IMR-90 (cell line): ENCODE data around the gene NPLOC4. TPM values are rescaled to one million over a fixed set of nuclear protein-coding genes. Genes with fewer than 3 reads are reported as not detected.

Experiments
- ATAC-seq: fragments of 200-7000 bp; cut with Tn5 transposase; 2 replicates; pipeline ENCODE4 v1.9.1; 2020; ENCODE audit warnings: low read depth, mild to moderate bottlenecking, moderate library complexity
- BruUV-seq: library from RNA; stranded (reverse); fragments of 400-500 nt; replicated peaks from 2 replicates; lab custom pipeline; 2021; lab: Mats Ljungman, UMichigan
- CTCF ChIA-PET: fragments of 300-600 bp; formaldehyde crosslinking; extraction: SDS; loops from one replicate; lab custom pipeline; 2021; ENCODE audit warnings: antibody characterized with exemption; lab: Yijun Ruan, JAX
- POLR2A ChIA-PET: fragments of 300-600 bp; sonication (Branson Sonifier 250); formaldehyde crosslinking; loops from one replicate; lab custom pipeline; 2022; ENCODE audit warnings: antibody characterized with exemption; ENCODE audit not compliant: unreplicated experiment; lab: Charles Lee
- DNase-seq: peaks from one replicate; pipeline ENCODE4 v3.0.0; 2013
- H2AFZ ChIP-seq: replicated peaks from 2 replicates; pipeline ENCODE3; 2013; ENCODE audit warnings: low read length, mild to moderate bottlenecking; ENCODE audit not compliant: poor library complexity
- H2AK5ac ChIP-seq: 2 replicates; pipeline ENCODE4 v1.6.1; 2013; ENCODE audit warnings: low read depth, low read length, inconsistent platforms
- H2AK9ac ChIP-seq: replicated peaks from 2 replicates; pipeline ENCODE3; 2013; ENCODE audit warnings: mild to moderate bottlenecking, low read depth, low read length, moderate library complexity; ENCODE audit not compliant: poor library complexity
- H2BK120ac ChIP-seq: 2 replicates; pipeline ENCODE4 v1.6.1; 2013; ENCODE audit warnings: low read depth, low read length, inconsistent platforms
- H2BK15ac ChIP-seq: 3 replicates; pipeline ENCODE4 v1.6.1; 2013; ENCODE audit warnings: low read depth, low read length, inconsistent platforms
- H2BK20ac ChIP-seq: 2 replicates; pipeline ENCODE4 v1.6.1; 2013; ENCODE audit warnings: low read depth, mild to moderate bottlenecking, inconsistent platforms, low read length, moderate library complexity
- H2BK5ac ChIP-seq: 2 replicates; pipeline ENCODE4 v1.6.1; 2013; ENCODE audit warnings: mild to moderate bottlenecking, low read depth, low read length, inconsistent platforms; ENCODE audit not compliant: poor library complexity, severe bottlenecking
- H3K14ac ChIP-seq: replicated peaks from 2 replicates; pipeline ENCODE4 v1.6.1; 2013; ENCODE audit warnings: low read depth, low read length, inconsistent platforms
- H3K18ac ChIP-seq: 2 replicates; pipeline ENCODE4 v1.6.1; 2013; ENCODE audit warnings: low read depth, low read length, control low read depth
- H3K23ac ChIP-seq: 2 replicates; pipeline ENCODE4 v1.6.1; 2013; ENCODE audit warnings: low read depth, low read length, inconsistent platforms
- H3K27ac ChIP-seq: 2 replicates; pipeline ENCODE4 v1.5.1; 2013; ENCODE audit warnings: mild to moderate bottlenecking, control low read depth, low read length; ENCODE audit not compliant: insufficient read depth
- H3K27me3 ChIP-seq: 2 replicates; pipeline ENCODE4 v1.6.1; 2013; ENCODE audit warnings: low read length; ENCODE audit not compliant: control insufficient read depth, insufficient read depth
- H3K36me3 ChIP-seq: 2 replicates; pipeline ENCODE4 v1.6.1; 2013; ENCODE audit warnings: low read length, mixed read lengths; ENCODE audit not compliant: control insufficient read depth, insufficient read depth
- H3K4ac ChIP-seq: 2 replicates; pipeline ENCODE4 v1.6.1; 2013; ENCODE audit warnings: low read depth, low read length, inconsistent platforms
- H3K4me1 ChIP-seq: 2 replicates; pipeline ENCODE4 v1.6.1; 2013; ENCODE audit warnings: low read length, mixed read lengths; ENCODE audit not compliant: control insufficient read depth, insufficient read depth
- H3K4me2 ChIP-seq: 2 replicates; pipeline ENCODE4 v1.6.1; 2013; ENCODE audit warnings: low read depth, mild to moderate bottlenecking, control low read depth, low read length, moderate library complexity
- H3K4me3 ChIP-seq: 2 replicates; pipeline ENCODE4 v1.5.1; 2013; ENCODE audit warnings: low read depth, mild to moderate bottlenecking, control low read depth, low read length, moderate library complexity; ENCODE audit not compliant: insufficient read depth
- H3K56ac ChIP-seq: 2 replicates; pipeline ENCODE4 v1.6.1; 2013; ENCODE audit warnings: low read length, inconsistent platforms; ENCODE audit not compliant: insufficient read depth; ENCODE audit errors: extremely low read depth
- H3K79me1 ChIP-seq, 2 experiments: 2 replicates each; pipeline ENCODE4 v1.6.1; 2013; ENCODE audit warnings: low read length in 2 of 2, inconsistent platforms in 1 of 2, low read depth in 1 of 2
- H3K9ac ChIP-seq: 2 replicates; pipeline ENCODE4 v1.6.1; 2013; ENCODE audit warnings: low read depth, low read length, control low read depth
- H3K9me1 ChIP-seq: 2 replicates; pipeline ENCODE4 v1.6.1; 2013; ENCODE audit warnings: low read length, inconsistent platforms; ENCODE audit not compliant: insufficient read depth
- H3K9me3 ChIP-seq: 2 replicates; pipeline ENCODE4 v1.6.1; 2013; ENCODE audit warnings: low read length; ENCODE audit not compliant: control insufficient read depth, insufficient read depth
- H4K20me1 ChIP-seq: 2 replicates; pipeline ENCODE4 v1.6.1; 2013; ENCODE audit warnings: low read length, inconsistent platforms; ENCODE audit not compliant: insufficient read depth
- H4K5ac ChIP-seq: 2 replicates; pipeline ENCODE4 v1.6.1; 2013; ENCODE audit warnings: mild to moderate bottlenecking, low read depth, low read length, control low read depth
- H4K8ac ChIP-seq, 2 experiments: 2 replicates each; pipeline ENCODE4 v1.6.1; 2013; ENCODE audit warnings: low read depth in 2 of 2, low read length in 2 of 2, control low read depth in 1 of 2, inconsistent platforms in 1 of 2
- H4K91ac ChIP-seq: 2 replicates; pipeline ENCODE4 v1.6.1; 2013; ENCODE audit warnings: low read depth, low read length, inconsistent platforms; ENCODE audit not compliant: insufficient read depth
- ELK1 ChIP-seq: fragments of 150-350 bp; IDR thresholded peaks from 2 replicates; pipeline ENCODE4 v1.6.1; 2016; ENCODE audit warnings: low read depth, mild to moderate bottlenecking, low read length, moderate library complexity, borderline replicate concordance
- FOS ChIP-seq: fragments of 150-350 bp; IDR thresholded peaks from 2 replicates; pipeline ENCODE4 v1.6.1; 2016; ENCODE audit warnings: low read depth, low read length
- MAZ ChIP-seq: IDR thresholded peaks from 2 replicates; pipeline ENCODE4 v1.6.1; 2012; ENCODE audit warnings: low read depth, mild to moderate bottlenecking, low read length, improper control_type of control experiment, moderate library complexity, borderline replicate concordance
- POLR2A ChIP-seq: IDR thresholded peaks from 2 replicates; pipeline ENCODE4 v1.6.1; 2012; ENCODE audit warnings: mild to moderate bottlenecking, low read depth, low read length
- RAD21 ChIP-seq: IDR thresholded peaks from 2 replicates; pipeline ENCODE4 v1.6.1; 2012; ENCODE audit warnings: low read length, improper control_type of control experiment
- RCOR1 ChIP-seq: IDR thresholded peaks from 2 replicates; pipeline ENCODE4 v1.6.1; 2012; ENCODE audit warnings: mild to moderate bottlenecking, low read length, improper control_type of control experiment; ENCODE audit not compliant: insufficient replicate concordance
- SMC3 ChIP-seq: fragments of 150-350 bp; IDR thresholded peaks from 2 replicates; pipeline ENCODE4 v1.6.1; 2016; ENCODE audit warnings: low read depth, mild to moderate bottlenecking, antibody characterized with exemption, low read length, moderate library complexity
- WGBS, 2 experiments: methylation state at CpG; one replicate each; pipeline versions ENCODE4 v1.1.5 to v1.1.7; 2013; ENCODE audit warnings: missing lambda C conversion rate in 2 of 2; ENCODE audit not compliant: insufficient read length in 1 of 2; ENCODE audit errors: extremely low coverage in 2 of 2; 5-methylcytosine and 5-hydroxymethylcytosine counted together
- dilution Hi-C: fragments of 300-500 bp; cut with HindIII; formaldehyde crosslinking; loops from one replicate; pipeline ENCODE4 v1.14.3; 2018; ENCODE audit warnings: low sequenced_read_pairs; ENCODE audit not compliant: unreplicated experiment
- in situ Hi-C: fragments of 300-500 bp; cut with MboI; formaldehyde crosslinking; loops from 3 replicates; pipeline ENCODE4 v1.14.3; 2019; ENCODE audit warnings: low sequenced_read_pairs, inconsistent platforms, mixed read lengths
- intact Hi-C: fragments of 100-400 bp; cut with micrococcal nuclease; formaldehyde crosslinking; loops from 2 replicates; pipeline ENCODE4 v1.10.0; 2022
- polyA plus RNA-seq, 3 experiments: library from polyadenylated mRNA; depleted of rRNA; stranded (reverse); fragments of >200 nt; gene quantifications; 2 replicates each; pipeline ENCODE4 v1.2.3, GENCODE V29; 2012; ENCODE audit warnings: low replicate concordance in 1 of 3
- total RNA-seq: library from RNA; depleted of rRNA; stranded (reverse); fragments of >200 nt; gene quantifications from 2 replicates; pipeline ENCODE4 v1.2.3, GENCODE V29; 2012

The NPLOC4 gene
- total and polyA plus RNA-seq, 2 of the 4 experiments (the other 2 are of a cell fraction), result 70.4 to 78.3 TPM

GRCh38 chr17:81682565-81683207, 45.8 kb upstream of the NPLOC4 start:
- H3K27me3 ChIP-seq, result no peaks in the 10 kb centered on the region
- peak overlapping the region; percentile 24; the same call in 1 of the 2 replicates for H3K56ac ChIP-seq
- peak overlapping the region; percentile 97 for H2AK9ac ChIP-seq
- peaks cover 10% of the 10 kb centered on the region for H3K4me1 ChIP-seq
- dilution Hi-C loops (no loop called here), in situ Hi-C loops (no loop called here), intact Hi-C loops (no loop called here)
- H2BK20ac ChIP-seq, result no peak overlapping the region
- peaks cover 26 to 81% of the 10 kb centered on the region in 2 experiments; a peak in 3 of 4 replicates for H3K79me1 ChIP-seq
- 51% methylated on average over 7 of the region's 19 CpGs; no CpG with 5 or more reads in 1 of the 2 experiments for WGBS, 2 experiments
- peak overlapping the region; percentile 43 for H2BK5ac ChIP-seq
- no peak overlapping the region for H2BK15ac ChIP-seq
- H3K4me2 ChIP-seq, result peak overlapping the region; percentile 95
- CTCF ChIA-PET, result no interaction called here
- peak overlapping the region; percentile 5 for H4K5ac ChIP-seq
- POLR2A ChIA-PET, result no interaction called here
- peak overlapping the region; percentile 71 for H3K23ac ChIP-seq
- BruUV-seq, result no TSS peak
- peak overlapping the region; percentile 68 for H3K27ac ChIP-seq
- ATAC-seq (no peak), DNase-seq (peak; percentile 28)
- peak overlapping the region; percentile 68 for H3K4me3 ChIP-seq
- H3K9me3 ChIP-seq, result no peaks in the 10 kb centered on the region
- peaks cover 38% of the 10 kb centered on the region for H4K20me1 ChIP-seq
- H4K91ac ChIP-seq, result peak overlapping the region; percentile 47; the same call in 1 of the 2 replicates
- peak overlapping the region; percentile 11; the same call in 1 of the 2 replicates for H3K18ac ChIP-seq
- H3K4ac ChIP-seq, result peak overlapping the region; percentile 81
- peak overlapping the region; percentile 89 for H3K9ac ChIP-seq
- peak overlapping the region; percentile 48 for H3K14ac ChIP-seq
- TF ChIP-seq ELK1 (no peak), RCOR1 (no peak), MAZ (no peak), FOS (no peak), SMC3 (no peak), RAD21 (no peak), POLR2A (no peak)
- 0 out of 2 replicates have a peak overlapping the region, but pooled peaks have one; percentile 5 for H2BK120ac ChIP-seq
- H3K9me1 ChIP-seq, result peaks cover 6% of the 10 kb centered on the region; the same call in 1 of the 2 replicates
- H2AK5ac ChIP-seq, result peak overlapping the region; percentile 90
- peak overlapping the region; percentile 87 for H2AFZ ChIP-seq
- H3K36me3 ChIP-seq, result peaks cover 24% of the 10 kb centered on the region
- peak overlapping the region; percentile 77 to 80 for H4K8ac ChIP-seq
